Activated CD4-positive, CD25-positive, alpha-beta regulatory T cell treated with anti-CD3 and anti-CD28 coated beads, Interleukin-2, amount 50 U/mL, for 72 hours (primary cell): ENCODE data around the gene MKX.

Experiments used
- DNase-seq: peaks from one replicate; pipeline ENCODE4 v3.0.0; 2021

MKX gene

DNA sequence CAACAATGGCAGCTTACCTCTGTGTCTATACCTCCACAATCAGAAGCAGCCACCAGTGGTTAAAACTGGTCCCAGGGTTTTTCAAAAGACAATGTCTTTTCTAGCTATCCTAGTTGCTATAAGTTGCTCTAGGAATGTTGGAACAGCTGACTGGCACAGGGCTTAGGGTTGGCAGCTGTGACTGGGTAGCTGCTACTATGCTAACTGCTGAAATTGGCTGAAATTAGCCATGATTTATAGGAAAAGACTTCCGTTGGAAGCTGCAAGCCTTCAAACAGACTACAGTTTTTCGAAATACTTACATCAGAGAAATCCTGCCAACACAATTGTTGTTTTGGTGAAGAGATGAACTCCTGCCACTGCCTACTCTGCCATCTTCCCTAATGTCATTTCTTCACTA lies 102.3 kb downstream of the MKX start:
- DNase-seq: no peak

DNA sequence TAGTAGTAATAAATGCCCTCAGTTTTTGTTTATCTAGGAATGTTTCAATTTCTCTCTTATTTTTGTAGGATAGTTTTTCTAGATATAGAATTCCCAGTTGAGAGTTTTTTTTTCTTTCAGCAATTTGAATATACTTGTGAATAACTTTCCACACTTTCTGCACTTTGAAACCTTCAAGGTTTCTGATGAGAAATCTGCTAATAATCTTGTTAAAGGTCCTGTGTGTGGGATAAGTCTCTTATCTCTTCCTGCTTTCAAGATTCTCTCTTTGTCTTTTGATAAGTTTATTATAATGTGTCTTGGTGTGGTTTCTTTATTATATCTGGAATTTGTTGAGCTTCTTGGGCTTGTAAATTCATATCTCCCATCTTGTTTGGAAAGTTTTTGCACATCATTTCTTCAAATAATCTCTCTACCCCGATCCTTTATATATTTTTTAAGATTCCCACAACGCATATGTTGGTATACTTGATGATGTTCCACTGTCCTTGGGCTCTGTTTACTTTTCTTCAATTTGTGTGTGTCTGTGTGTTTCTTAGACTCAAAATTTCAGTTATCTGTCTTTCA lies 103.5 kb downstream of the MKX start:
- DNase-seq: no peak

GRCh38 chr10:27638071-27638750 lies 107.4 kb downstream of the MKX start:
- no peak for DNase-seq

GRCh38 chr10:27637601-27638000 lies 108.0 kb downstream of the MKX start:
- DNase-seq: no peak

DNA sequence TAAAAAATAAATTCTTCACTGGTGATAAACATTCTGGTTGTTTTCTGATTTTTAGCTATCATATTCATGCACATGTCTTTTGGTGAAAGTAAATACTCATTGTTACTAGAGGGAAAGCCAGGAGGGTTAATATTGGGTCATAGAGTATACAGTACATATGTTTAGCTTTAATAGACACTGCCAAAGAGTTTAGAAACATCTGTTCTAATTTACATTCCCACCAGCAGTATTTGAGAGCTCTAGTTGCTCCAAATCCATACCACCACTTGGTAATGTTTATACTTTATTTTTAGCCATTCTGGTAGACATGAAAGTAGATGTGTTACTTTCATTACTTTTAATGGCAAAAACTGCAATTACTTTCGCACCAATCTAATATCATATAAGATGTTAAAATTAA lies 108.8 kb downstream of the MKX start:
- no peak for DNase-seq

- DNase-seq: no peak
Measured at GRCh38 chr10:27635699-27636270, 109.8 kb downstream of the MKX start.

GRCh38 chr10:27635290-27635689 lies 110.3 kb downstream of the MKX start:
- no peak for DNase-seq

GRCh38 chr10:27628621-27629020 lies 117.0 kb downstream of the MKX start:
- no peak for DNase-seq

GRCh38 chr10:27626890-27627289 lies 118.7 kb downstream of the MKX start:
- DNase-seq: no peak

GRCh38 chr10:27625452-27626211 lies 120.0 kb downstream of the MKX start:
- DNase-seq: no peak

GRCh38 chr10:27624941-27625340 lies 120.7 kb downstream of the MKX start:
- no peak for DNase-seq
